HG03442 (cell line): ENCODE measurements around the gene ATXN3L.
"Not testable (repeated sequence)": the region's sequence is repeated elsewhere in the genome, so short reads cannot be mapped to it uniquely, and the experiment has no call there.

ENCODE experiments used
- ATAC-seq: cut with Tn5 transposase; IDR thresholded peaks from one replicate; pipeline ENCODE4 v1.9.1; 2021; ENCODE audit warnings: mild to moderate bottlenecking, moderate library complexity; ENCODE audit not compliant: unreplicated experiment

Gene ATXN3L

GRCh38 chrX:13307041-13307440 is 12.8 kb downstream of the ATXN3L start:
- no peak for ATAC-seq

- ATAC-seq = no peak
Measured at GRCh38 chrX:13305108-13305507, 14.7 kb downstream of the ATXN3L start.

- no peak for ATAC-seq
Measured at GRCh38 chrX:13304052-13304451, 15.8 kb downstream of the ATXN3L start.

- ATAC-seq = not testable (repeated sequence)
Measured at GRCh38 chrX:13303248-13303647, 16.6 kb downstream of the ATXN3L start.

- ATAC-seq = no peak
Measured at GRCh38 chrX:13298836-13299235, 21.0 kb downstream of the ATXN3L start.

GRCh38 chrX:13295841-13296240 is 24.0 kb downstream of the ATXN3L start:
- no peak for ATAC-seq

- ATAC-seq = no peak
Measured at GRCh38 chrX:13293700-13294099, 26.2 kb downstream of the ATXN3L start.

GRCh38 chrX:13290891-13291614 is 28.8 kb downstream of the ATXN3L start:
- ATAC-seq = no peak

GRCh38 chrX:13288671-13289070 is 31.2 kb downstream of the ATXN3L start:
- no peak for ATAC-seq

- ATAC-seq = no peak
Measured at GRCh38 chrX:13287816-13288215, 32.0 kb downstream of the ATXN3L start.

- ATAC-seq = no peak
Measured at GRCh38 chrX:13285693-13286092, 34.2 kb downstream of the ATXN3L start.

GRCh38 chrX:13285229-13285628 is 34.6 kb downstream of the ATXN3L start:
- ATAC-seq = no peak

- no peak for ATAC-seq
Measured at GRCh38 chrX:13284570-13284969, 35.3 kb downstream of the ATXN3L start.

- ATAC-seq = no peak
Measured at GRCh38 chrX:13283950-13284546, 35.8 kb downstream of the ATXN3L start.

GRCh38 chrX:13283512-13283911 is 36.3 kb downstream of the ATXN3L start:
- ATAC-seq = no peak

GRCh38 chrX:13281289-13281688 is 38.6 kb downstream of the ATXN3L start:
- no peak for ATAC-seq

- no peak for ATAC-seq
Measured at GRCh38 chrX:13279279-13280018, 40.4 kb downstream of the ATXN3L start.

- ATAC-seq = no peak
Measured at GRCh38 chrX:13277539-13277938, 42.3 kb downstream of the ATXN3L start.

GRCh38 chrX:13276991-13277390 is 42.9 kb downstream of the ATXN3L start:
- no peak for ATAC-seq

GRCh38 chrX:13275031-13275430 is 44.8 kb downstream of the ATXN3L start:
- no peak for ATAC-seq

GRCh38 chrX:13272426-13272825 is 47.4 kb downstream of the ATXN3L start:
- ATAC-seq = no peak

- no peak for ATAC-seq
Measured at GRCh38 chrX:13271511-13271910, 48.3 kb downstream of the ATXN3L start.
